HUES6 (cell line): ENCODE data around the gene ZBED1.
"Not testable (repeated sequence)": the region's sequence is repeated elsewhere in the genome, so short reads cannot be mapped to it uniquely, and the experiment has no call there.

ENCODE experiments used
- H3K27ac ChIP-seq: 2 replicates; pipeline ENCODE4 v1.7.0; 2013; ENCODE audit warnings: low read depth, mild to moderate bottlenecking, low read length, inconsistent platforms
- H3K27me3 ChIP-seq: 2 replicates; pipeline ENCODE4 v1.6.1; 2013; ENCODE audit warnings: low read length; ENCODE audit not compliant: control insufficient read depth, insufficient read depth
- H3K36me3 ChIP-seq: 2 replicates; pipeline ENCODE4 v1.6.1; 2013; ENCODE audit warnings: low read length; ENCODE audit not compliant: control insufficient read depth, insufficient read depth
- H3K4me1 ChIP-seq: 2 replicates; pipeline ENCODE4 v1.6.1; 2013; ENCODE audit warnings: low read length; ENCODE audit not compliant: control insufficient read depth, insufficient read depth
- H3K4me3 ChIP-seq: 2 replicates; pipeline ENCODE4 v1.5.1; 2013; ENCODE audit warnings: low read depth, low read length
- H3K9ac ChIP-seq: one replicate; pipeline ENCODE4 v1.6.1; 2013; ENCODE audit warnings: mild to moderate bottlenecking, low read length
- H3K9me3 ChIP-seq: 2 replicates; pipeline ENCODE4 v1.6.1; 2013; ENCODE audit warnings: low read depth, low read length; ENCODE audit not compliant: control insufficient read depth, insufficient read depth

Gene ZBED1

GRCh38 chrX:2517055-2517454 lies 16.3 kb upstream of the ZBED1 start:
- H3K4me1 ChIP-seq = no peaks in the 10 kb centered on the region

GRCh38 chrX:2516623-2517022 lies 15.8 kb upstream of the ZBED1 start:
- Histone ChIP-seq H3K4me3 (no peak overlapping the region), H3K27ac (no peak overlapping the region), H3K4me1 (no peaks in the 10 kb centered on the region), H3K36me3 (no peaks in the 10 kb centered on the region), H3K27me3 (no peaks in the 10 kb centered on the region), H3K9ac (no peak overlapping the region), H3K9me3 (0 out of 2 replicates have a peak, but pooled peaks cover 5% of the 10 kb centered on the region)

More at GRCh38 chrX:2517055-2517454, 16.3 kb upstream of the ZBED1 start:
- no peaks in the 10 kb centered on the region for H3K27me3 ChIP-seq
- no peak overlapping the region for H3K9ac ChIP-seq
- H3K9me3 ChIP-seq = 0 out of 2 replicates have a peak, but pooled peaks cover 4% of the 10 kb centered on the region
- H3K4me3 ChIP-seq = no peak overlapping the region
- H3K36me3 ChIP-seq = no peaks in the 10 kb centered on the region
- H3K27ac ChIP-seq = no peak overlapping the region

GRCh38 chrX:2514131-2514530 lies 13.4 kb upstream of the ZBED1 start:
- no peak overlapping the region for H3K27ac ChIP-seq
- no peaks in the 10 kb centered on the region for H3K4me1 ChIP-seq
- H3K9me3 ChIP-seq = peaks cover 5% of the 10 kb centered on the region; the same call in 1 of the 2 replicates
- H3K36me3 ChIP-seq = no peaks in the 10 kb centered on the region
- no peaks in the 10 kb centered on the region for H3K27me3 ChIP-seq
- H3K4me3 ChIP-seq = no peak overlapping the region
- H3K9ac ChIP-seq = no peak overlapping the region

- Histone ChIP-seq H3K9me3 (peaks cover 5% of the 10 kb centered on the region; the same call in 1 of the 2 replicates), H3K36me3 (no peaks in the 10 kb centered on the region), H3K27ac (no peak overlapping the region), H3K4me1 (no peaks in the 10 kb centered on the region), H3K27me3 (no peaks in the 10 kb centered on the region), H3K9ac (no peak overlapping the region), H3K4me3 (no peak overlapping the region)
Measured at GRCh38 chrX:2513121-2513664, 12.4 kb upstream of the ZBED1 start.

- no peak overlapping the region for H3K4me3 ChIP-seq
- no peaks in the 10 kb centered on the region for H3K4me1 ChIP-seq
- no peaks in the 10 kb centered on the region for H3K27me3 ChIP-seq
- H3K36me3 ChIP-seq = no peaks in the 10 kb centered on the region
- H3K9ac ChIP-seq = no peak overlapping the region
- no peak overlapping the region for H3K27ac ChIP-seq
- H3K9me3 ChIP-seq = peaks cover 5% of the 10 kb centered on the region; the same call in 1 of the 2 replicates
Measured at GRCh38 chrX:2512501-2512900, 11.7 kb upstream of the ZBED1 start.

GRCh38 chrX:2511326-2511725 lies 10.6 kb upstream of the ZBED1 start:
- H3K9me3 ChIP-seq = peaks cover 5% of the 10 kb centered on the region; the same call in 1 of the 2 replicates
- H3K9ac ChIP-seq = no peak overlapping the region
- no peaks in the 10 kb centered on the region for H3K36me3 ChIP-seq
- H3K4me1 ChIP-seq = no peaks in the 10 kb centered on the region
- no peaks in the 10 kb centered on the region for H3K27me3 ChIP-seq
- no peak overlapping the region for H3K27ac ChIP-seq
- H3K4me3 ChIP-seq = no peak overlapping the region

- Histone ChIP-seq H3K36me3 (no peaks in the 10 kb centered on the region), H3K4me1 (no peaks in the 10 kb centered on the region), H3K27ac (no peak overlapping the region), H3K4me3 (no peak overlapping the region), H3K9ac (no peak overlapping the region), H3K9me3 (peaks cover 5% of the 10 kb centered on the region; the same call in 1 of the 2 replicates), H3K27me3 (no peaks in the 10 kb centered on the region)
Measured at GRCh38 chrX:2508648-2509335, 8.0 kb upstream of the ZBED1 start.

GRCh38 chrX:2507904-2508627 lies 7.3 kb upstream of the ZBED1 start:
- Histone ChIP-seq H3K27ac (no peak overlapping the region), H3K4me3 (no peak overlapping the region), H3K9ac (no peak overlapping the region), H3K27me3 (no peaks in the 10 kb centered on the region), H3K4me1 (no peaks in the 10 kb centered on the region), H3K9me3 (peaks cover 5% of the 10 kb centered on the region; the same call in 1 of the 2 replicates), H3K36me3 (no peaks in the 10 kb centered on the region)

- Histone ChIP-seq H3K36me3 (no peaks in the 10 kb centered on the region), H3K9ac (no peak overlapping the region), H3K27ac (no peak overlapping the region), H3K4me1 (no peaks in the 10 kb centered on the region), H3K27me3 (no peaks in the 10 kb centered on the region), H3K4me3 (no peak overlapping the region), H3K9me3 (peaks cover 5% of the 10 kb centered on the region; the same call in 1 of the 2 replicates)
Measured at GRCh38 chrX:2507196-2507595, 6.4 kb upstream of the ZBED1 start.

GRCh38 chrX:2505341-2505740 lies 4.6 kb upstream of the ZBED1 start:
- not testable (repeated sequence) for H3K27me3 ChIP-seq

GRCh38 chrX:2504706-2505332 lies 4.0 kb upstream of the ZBED1 start:
- Histone ChIP-seq H3K9me3 (no peaks in the 10 kb centered on the region), H3K27ac (no peak overlapping the region), H3K36me3 (no peaks in the 10 kb centered on the region), H3K9ac (no peak overlapping the region), H3K4me1 (no peaks in the 10 kb centered on the region), H3K27me3 (no peaks in the 10 kb centered on the region), H3K4me3 (no peak overlapping the region)

More at GRCh38 chrX:2505341-2505740, 4.6 kb upstream of the ZBED1 start:
- not testable (repeated sequence) for H3K27ac ChIP-seq, H3K9ac ChIP-seq, H3K36me3 ChIP-seq, H3K4me1 ChIP-seq, H3K4me3 ChIP-seq, H3K9me3 ChIP-seq
